ENCODE measurements around the gene ATXN1.

The ATXN1 gene

GRCh38 chr6:16698162-16698533, 63.1 kb downstream of the ATXN1 start:
- no peak for DNase-seq (ENCODE audit: low spot score)

- no peak for DNase-seq (ENCODE audit: low spot score)
These were observed 63.7 kb downstream of the ATXN1 start for GRCh38 chr6:16697437-16698161.

- no peak for DNase-seq (ENCODE audit: low spot score)
These were observed 64.8 kb downstream of the ATXN1 start for GRCh38 chr6:16696496-16696895.

- no peak for DNase-seq (ENCODE audit: low spot score)
These were observed 66.3 kb downstream of the ATXN1 start for GRCh38 chr6:16694781-16695578.

- no peak for DNase-seq (ENCODE audit: low spot score)
These were observed 69.9 kb downstream of the ATXN1 start for GRCh38 chr6:16691324-16691723.

- DNase-seq (ENCODE audit: low spot score): no peak
These were observed 70.6 kb downstream of the ATXN1 start for GRCh38 chr6:16690608-16691142.

GRCh38 chr6:16689788-16690607, 71.3 kb downstream of the ATXN1 start:
- no peak for DNase-seq (ENCODE audit: low spot score)

GRCh38 chr6:16688984-16689636, 72.2 kb downstream of the ATXN1 start:
- DNase-seq (ENCODE audit: low spot score): no peak

- DNase-seq (ENCODE audit: low spot score): no peak
These were observed 72.8 kb downstream of the ATXN1 start for GRCh38 chr6:16688436-16688835.

GRCh38 chr6:16687045-16687444, 74.2 kb downstream of the ATXN1 start:
- DNase-seq (ENCODE audit: low spot score): no peak

GRCh38 chr6:16684896-16685554, 76.2 kb downstream of the ATXN1 start:
- peak; percentile 77 for DNase-seq (ENCODE audit: low spot score)

GRCh38 chr6:16684195-16684689, 77.0 kb downstream of the ATXN1 start:
- no peak for DNase-seq (ENCODE audit: low spot score)

GRCh38 chr6:16683641-16684194, 77.5 kb downstream of the ATXN1 start:
- DNase-seq (ENCODE audit: low spot score): no peak

- DNase-seq (ENCODE audit: low spot score): no peak
These were observed 79.9 kb downstream of the ATXN1 start for GRCh38 chr6:16681260-16681873.

- DNase-seq (ENCODE audit: low spot score): no peak
These were observed 82.2 kb downstream of the ATXN1 start for GRCh38 chr6:16679050-16679449.

GRCh38 chr6:16677458-16677857, 83.8 kb downstream of the ATXN1 start:
- DNase-seq (ENCODE audit: low spot score): no peak

GRCh38 chr6:16676978-16677377, 84.3 kb downstream of the ATXN1 start:
- DNase-seq (ENCODE audit: low spot score): no peak

GRCh38 chr6:16676376-16676775, 84.9 kb downstream of the ATXN1 start:
- DNase-seq (ENCODE audit: low spot score): no peak

- no peak for DNase-seq (ENCODE audit: low spot score)
These were observed 86.4 kb downstream of the ATXN1 start for GRCh38 chr6:16674801-16675392.
